NT2/D1 (cell line): ENCODE data around the gene SLC25A6.

Experiments used
- YY1 ChIP-seq: IDR thresholded peaks from 2 replicates; pipeline ENCODE4 v1.6.1; 2011; ENCODE audit not compliant: insufficient read length, insufficient read depth
- ZNF274 ChIP-seq: IDR thresholded peaks from 2 replicates; pipeline ENCODE4 v1.6.1; 2011; ENCODE audit warnings: mild to moderate bottlenecking, low read depth, low read length

- TF ChIP-seq YY1 (no peak), ZNF274 (no peak)
Measured at GRCh38 chrX:1411326-1411725, 19.4 kb upstream of the SLC25A6 start.
